WTC11 (cell line): ENCODE measurements around the gene C4orf33.

Experiments used
- CREM ChIP-seq: sonication (generic); formaldehyde crosslinking; IDR thresholded peaks from 2 replicates; pipeline ENCODE4 v1.8.1; 2022; ENCODE audit warnings: mild to moderate bottlenecking, missing genetic modification reagents, moderate library complexity
- FOXJ3 ChIP-seq: sonication (generic); formaldehyde crosslinking; IDR thresholded peaks from 2 replicates; pipeline ENCODE4 v1.9.0; 2021; ENCODE audit warnings: missing genetic modification reagents, mild to moderate bottlenecking, borderline replicate concordance
- MXD4 ChIP-seq: fragments of 250-450 bp; sonication (Bioruptor Pico); IDR thresholded peaks from 2 replicates; pipeline ENCODE4 v1.8.0; 2021; ENCODE audit warnings: mild to moderate bottlenecking, moderate library complexity, borderline replicate concordance
- NFYB ChIP-seq: sonication (generic); formaldehyde crosslinking; conservative IDR thresholded peaks from 2 replicates; pipeline ENCODE4 v1.8.0; 2022; ENCODE audit warnings: low read depth, missing genetic modification reagents
- NR3C1 ChIP-seq: sonication (generic); formaldehyde crosslinking; conservative IDR thresholded peaks from 2 replicates; pipeline ENCODE4 v1.8.1; 2023; ENCODE audit warnings: low read depth, mild to moderate bottlenecking, missing genetic modification reagents
- PRRX2 ChIP-seq: fragments of 250-450 bp; sonication (Bioruptor Pico); IDR thresholded peaks from 2 replicates; pipeline ENCODE4 v1.8.0; 2021; ENCODE audit warnings: mild to moderate bottlenecking
- SMAD4 ChIP-seq: sonication (generic); formaldehyde crosslinking; IDR thresholded peaks from 2 replicates; pipeline ENCODE4 v1.8.0; 2022; ENCODE audit warnings: mild to moderate bottlenecking, missing genetic modification reagents
- ZNF423 ChIP-seq: fragments of 250-450 bp; sonication (Bioruptor Pico); IDR thresholded peaks from 2 replicates; pipeline ENCODE4 v2.1.2; 2022; ENCODE audit warnings: mild to moderate bottlenecking, moderate library complexity
- TF ChIP-seq, protein P1 (sequence below): fragments of 200-600 bp; IDR thresholded peaks from 2 replicates; pipeline ENCODE4 v1.8.0; 2022; ENCODE audit warnings: antibody characterized with exemption

DNA sequence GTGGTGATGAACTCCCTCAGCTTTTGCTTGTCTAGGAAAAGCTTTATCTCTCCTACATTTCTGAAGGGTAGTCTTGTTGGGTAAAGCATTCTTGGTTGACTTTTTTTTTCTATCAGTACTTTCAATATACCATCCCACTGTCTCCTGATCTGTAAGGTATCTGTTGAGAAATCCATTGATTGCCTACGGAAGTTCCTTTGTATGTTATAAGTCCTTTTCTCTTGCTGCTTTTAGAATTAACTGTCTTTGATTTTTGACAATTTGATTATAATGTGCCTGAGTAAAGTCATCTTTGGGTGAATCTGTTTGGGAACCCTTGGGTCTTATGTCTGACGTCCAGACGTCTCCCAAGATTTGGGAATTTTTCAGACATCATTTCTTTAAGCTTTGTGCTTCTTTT is 33.4 kb upstream of the C4orf33 start:
- TF ChIP-seq, protein P1, sequence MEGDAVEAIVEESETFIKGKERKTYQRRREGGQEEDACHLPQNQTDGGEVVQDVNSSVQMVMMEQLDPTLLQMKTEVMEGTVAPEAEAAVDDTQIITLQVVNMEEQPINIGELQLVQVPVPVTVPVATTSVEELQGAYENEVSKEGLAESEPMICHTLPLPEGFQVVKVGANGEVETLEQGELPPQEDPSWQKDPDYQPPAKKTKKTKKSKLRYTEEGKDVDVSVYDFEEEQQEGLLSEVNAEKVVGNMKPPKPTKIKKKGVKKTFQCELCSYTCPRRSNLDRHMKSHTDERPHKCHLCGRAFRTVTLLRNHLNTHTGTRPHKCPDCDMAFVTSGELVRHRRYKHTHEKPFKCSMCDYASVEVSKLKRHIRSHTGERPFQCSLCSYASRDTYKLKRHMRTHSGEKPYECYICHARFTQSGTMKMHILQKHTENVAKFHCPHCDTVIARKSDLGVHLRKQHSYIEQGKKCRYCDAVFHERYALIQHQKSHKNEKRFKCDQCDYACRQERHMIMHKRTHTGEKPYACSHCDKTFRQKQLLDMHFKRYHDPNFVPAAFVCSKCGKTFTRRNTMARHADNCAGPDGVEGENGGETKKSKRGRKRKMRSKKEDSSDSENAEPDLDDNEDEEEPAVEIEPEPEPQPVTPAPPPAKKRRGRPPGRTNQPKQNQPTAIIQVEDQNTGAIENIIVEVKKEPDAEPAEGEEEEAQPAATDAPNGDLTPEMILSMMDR = no peak
- TF ChIP-seq NR3C1 (no peak), FOXJ3 (CRISPR knock-in tag) (no peak), PRRX2 (CRISPR knock-in tag) (no peak), NFYB (CRISPR knock-in tag) (no peak), CREM (CRISPR knock-in tag) (no peak), ZNF423 (CRISPR knock-in tag) (no peak), MXD4 (CRISPR knock-in tag) (no peak), SMAD4 (CRISPR knock-in tag) (no peak)
